HG02759 (cell line): ENCODE measurements around the gene SYT13.

Experiments used
- ATAC-seq: cut with Tn5 transposase; IDR thresholded peaks from one replicate; pipeline ENCODE4 v1.9.1; 2021; ENCODE audit warnings: mild to moderate bottlenecking, moderate library complexity; ENCODE audit not compliant: unreplicated experiment

The SYT13 gene

DNA sequence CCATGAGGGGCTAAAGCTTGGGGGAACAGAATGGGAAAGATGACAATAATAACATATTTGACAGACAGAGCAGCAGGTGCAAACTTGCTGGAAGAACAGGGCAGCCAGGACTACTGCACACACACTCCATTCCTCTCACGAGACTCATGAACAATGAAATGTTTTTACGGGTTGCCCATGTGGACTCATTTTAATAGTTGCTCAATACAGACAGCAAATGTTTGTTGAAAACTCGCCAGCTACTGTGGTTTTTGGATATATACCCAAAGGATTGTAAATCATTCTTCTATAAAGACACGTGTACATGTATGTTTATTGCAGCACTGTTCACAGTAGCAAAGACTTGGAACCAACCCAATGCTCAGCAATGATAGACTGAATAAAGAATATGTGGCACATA is 10.3 kb downstream of the SYT13 start:
- no peak for ATAC-seq

DNA sequence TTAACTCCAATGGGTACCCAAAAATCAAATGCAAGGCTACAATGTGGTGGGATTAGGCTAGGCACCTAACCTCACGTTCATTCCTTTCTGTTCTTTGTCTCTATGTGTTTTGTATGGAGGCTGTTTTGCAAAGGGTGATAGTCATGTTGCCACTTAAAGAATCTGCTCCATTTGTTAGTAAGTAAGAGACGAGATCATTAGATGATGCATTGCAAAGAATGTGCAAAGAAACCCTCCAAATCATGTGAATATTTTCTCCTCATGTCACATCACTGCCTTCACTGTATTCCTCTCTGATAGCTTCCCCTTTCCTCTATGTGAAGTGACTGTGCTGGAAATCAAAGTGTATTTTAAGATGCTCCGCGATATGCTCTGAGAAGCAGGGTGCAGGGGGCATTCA is 11.9 kb downstream of the SYT13 start:
- ATAC-seq: no peak

DNA sequence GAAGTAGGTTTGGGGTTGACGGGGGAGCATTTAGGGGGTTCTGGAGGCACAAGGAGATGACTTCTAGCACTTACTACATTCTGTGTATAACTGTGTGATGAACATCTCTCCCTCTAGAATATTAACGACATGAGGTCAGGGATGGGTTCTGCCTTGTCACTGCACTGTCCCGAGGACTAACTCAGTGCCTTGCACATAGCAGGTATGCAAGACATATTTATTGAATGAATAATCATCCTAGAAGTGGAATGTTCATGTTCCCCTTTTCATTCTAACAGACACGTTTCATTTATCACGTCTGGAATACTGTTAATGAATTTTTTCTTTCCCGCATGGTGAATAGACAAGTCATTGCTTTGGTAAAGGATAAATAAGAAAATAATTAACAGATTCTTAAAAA is 12.6 kb downstream of the SYT13 start:
- no peak for ATAC-seq

DNA sequence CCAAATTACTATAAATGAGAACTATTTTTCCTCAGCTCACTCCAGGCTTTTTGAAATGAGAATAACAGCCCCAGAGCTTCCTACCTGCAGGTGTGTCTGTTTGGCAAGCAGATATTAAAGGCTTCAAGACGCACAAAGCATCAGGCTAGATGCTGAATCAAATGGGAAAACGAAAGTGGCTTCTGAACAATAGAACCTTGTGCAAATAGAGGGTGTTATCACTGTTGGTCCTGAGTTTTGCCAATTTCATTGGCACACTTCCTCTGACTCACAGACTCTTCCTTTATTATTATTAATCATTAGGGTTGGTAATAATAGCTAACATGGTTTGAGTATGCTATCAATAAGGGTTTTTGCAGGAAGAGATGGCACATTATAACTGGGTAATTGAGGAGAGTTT is 13.4 kb downstream of the SYT13 start:
- ATAC-seq: no peak

DNA sequence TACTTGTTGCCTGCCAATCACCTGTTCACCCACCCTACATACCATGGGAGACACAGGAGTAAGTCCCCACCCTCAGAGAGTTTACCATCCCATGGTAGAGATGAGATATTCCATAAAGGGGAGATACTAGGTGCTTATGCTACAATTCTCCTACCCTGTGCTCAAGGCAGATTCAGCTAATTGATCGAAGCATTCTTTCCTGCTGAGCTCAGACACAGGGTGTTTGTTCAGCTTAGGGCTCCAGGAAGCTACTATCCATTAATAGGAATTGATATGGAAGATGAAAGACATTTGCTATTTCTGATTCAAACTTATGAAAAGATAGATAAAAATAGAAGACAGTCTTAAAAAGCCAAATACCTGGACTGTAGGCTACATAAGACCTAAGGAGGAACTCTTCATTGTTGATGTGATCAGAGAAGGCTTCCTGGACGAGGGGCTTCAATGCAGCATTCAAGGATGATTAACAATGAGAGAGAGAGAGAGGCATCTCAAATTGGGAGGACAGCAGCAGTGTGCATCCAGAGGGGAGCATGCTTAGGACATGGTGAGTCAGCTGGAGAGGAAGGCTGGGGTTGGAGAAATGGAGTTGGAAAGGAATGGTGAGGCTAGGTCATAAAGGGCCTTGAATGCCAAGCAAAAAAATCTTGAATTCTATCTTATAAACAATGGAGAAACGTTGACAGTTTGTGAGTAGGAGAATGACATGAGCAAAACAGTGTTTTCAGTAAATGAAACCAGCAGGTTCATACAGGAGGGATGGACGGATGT is 15.0 kb downstream of the SYT13 start:
- no peak for ATAC-seq

DNA sequence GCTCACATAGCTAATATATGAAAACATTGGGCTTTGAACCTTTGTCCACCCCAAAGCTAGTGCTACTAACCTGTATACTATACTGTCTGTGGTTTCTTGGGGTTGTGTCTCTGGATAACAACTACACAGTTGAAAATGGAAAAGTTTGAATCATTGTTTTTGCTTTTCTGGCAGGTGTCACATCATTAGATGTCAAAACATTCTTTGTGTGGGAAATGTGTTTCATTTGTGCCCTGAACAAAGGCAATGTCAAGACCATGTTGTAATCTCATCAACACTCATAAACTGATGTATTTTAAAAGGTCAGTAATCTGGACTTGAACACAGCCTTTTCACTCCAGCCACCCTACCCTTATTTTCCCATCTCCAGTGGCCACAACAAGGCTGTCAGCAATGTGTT is 16.5 kb downstream of the SYT13 start:
- ATAC-seq: no peak

DNA sequence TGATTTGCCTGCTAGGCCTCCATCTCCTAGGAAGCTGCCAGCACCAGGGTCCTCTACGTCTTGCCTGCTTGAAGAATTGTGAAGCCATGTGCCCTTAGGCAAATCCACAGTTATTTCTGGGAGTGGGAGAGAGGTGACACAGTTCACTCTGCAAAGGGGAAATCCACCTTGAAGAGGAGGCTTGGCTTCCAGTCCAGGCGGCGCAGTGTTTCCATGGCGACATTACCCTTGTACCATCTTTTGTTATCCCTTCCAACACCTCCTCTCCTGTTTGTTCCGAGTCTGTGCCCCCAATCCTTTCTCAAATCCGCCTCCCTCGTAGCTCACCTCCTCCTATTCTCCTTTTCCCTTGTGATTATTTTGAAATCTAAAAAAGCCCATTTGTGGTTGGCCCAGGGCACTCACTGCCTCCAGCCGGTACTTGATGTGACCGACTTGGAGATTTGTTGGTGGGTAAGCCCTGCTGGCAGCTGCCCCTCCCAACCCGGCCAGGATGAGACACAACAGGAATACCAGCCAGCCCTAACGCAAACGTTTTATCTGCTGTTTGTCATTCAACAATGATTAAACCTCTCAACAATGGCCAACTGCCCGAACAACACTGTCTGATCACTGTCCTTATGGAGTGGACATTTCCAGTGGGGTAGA is 18.4 kb downstream of the SYT13 start:
- no peak for ATAC-seq

DNA sequence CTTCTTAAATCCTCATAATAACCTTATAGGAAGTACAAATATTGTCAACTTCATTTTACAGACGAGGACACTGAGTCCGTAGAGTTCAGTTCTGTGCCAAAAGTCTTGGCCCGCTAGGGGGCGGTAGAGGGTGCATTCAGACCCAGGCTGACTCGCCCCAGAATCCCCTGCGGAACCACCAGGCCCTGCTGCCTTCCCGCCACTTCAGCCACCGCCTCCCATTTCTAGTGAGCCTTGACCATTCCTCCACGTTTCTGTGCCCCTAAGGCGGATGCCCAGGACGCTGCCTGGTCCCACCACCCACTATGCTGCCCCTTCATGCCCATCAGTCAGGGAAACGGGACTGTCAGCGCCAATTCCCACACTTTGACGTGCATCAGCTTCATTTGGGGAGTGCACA is 19.1 kb downstream of the SYT13 start:
- no peak for ATAC-seq

DNA sequence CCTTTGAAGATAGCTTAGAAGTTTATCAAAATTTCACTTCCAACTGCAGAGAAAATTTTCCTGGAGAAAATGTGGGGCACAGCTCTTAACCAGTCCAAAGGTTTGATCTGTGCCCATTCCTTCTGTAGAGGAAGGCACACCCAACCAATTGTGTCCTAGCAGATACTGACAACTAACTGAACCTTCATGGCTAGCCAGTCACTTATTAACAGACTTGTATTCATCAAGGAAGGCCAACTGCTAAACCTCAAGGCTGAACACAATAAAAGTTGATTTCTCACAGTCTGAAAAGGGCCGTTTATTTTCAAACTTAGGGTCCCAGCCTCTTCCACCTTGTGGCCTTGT is 19.5 kb downstream of the SYT13 start:
- no peak for ATAC-seq

DNA sequence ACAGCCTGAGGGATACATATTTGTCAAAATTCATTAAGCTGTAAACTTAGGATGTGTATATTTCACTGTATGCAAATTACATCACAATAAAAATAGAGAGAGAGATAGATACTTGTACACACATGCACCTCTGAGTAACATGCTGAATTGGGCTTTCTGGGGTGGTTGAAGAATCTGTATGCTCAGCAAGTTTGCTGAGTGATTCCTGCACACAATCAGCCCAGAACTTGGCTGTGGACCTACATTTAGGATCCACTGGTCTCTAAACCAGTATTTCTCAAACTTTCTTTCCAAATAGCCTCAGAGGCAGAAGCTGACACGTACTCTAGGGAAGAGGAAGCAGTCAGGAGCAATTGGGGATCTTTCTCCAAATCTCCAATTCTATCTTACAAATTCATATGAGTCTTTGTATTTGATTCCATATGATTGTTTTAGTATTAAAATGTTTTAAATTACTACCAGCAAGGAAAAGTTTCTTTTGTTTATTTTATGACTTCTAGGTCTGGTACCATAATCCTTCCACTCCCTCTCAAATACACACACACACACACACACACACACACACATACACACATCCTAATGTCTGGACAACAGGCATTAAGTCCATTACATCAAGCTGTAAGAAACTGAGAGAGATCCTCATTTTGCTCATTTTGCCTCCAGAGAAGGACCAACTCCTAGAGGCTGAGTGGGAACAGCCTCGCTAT is 20.0 kb downstream of the SYT13 start:
- no peak for ATAC-seq

DNA sequence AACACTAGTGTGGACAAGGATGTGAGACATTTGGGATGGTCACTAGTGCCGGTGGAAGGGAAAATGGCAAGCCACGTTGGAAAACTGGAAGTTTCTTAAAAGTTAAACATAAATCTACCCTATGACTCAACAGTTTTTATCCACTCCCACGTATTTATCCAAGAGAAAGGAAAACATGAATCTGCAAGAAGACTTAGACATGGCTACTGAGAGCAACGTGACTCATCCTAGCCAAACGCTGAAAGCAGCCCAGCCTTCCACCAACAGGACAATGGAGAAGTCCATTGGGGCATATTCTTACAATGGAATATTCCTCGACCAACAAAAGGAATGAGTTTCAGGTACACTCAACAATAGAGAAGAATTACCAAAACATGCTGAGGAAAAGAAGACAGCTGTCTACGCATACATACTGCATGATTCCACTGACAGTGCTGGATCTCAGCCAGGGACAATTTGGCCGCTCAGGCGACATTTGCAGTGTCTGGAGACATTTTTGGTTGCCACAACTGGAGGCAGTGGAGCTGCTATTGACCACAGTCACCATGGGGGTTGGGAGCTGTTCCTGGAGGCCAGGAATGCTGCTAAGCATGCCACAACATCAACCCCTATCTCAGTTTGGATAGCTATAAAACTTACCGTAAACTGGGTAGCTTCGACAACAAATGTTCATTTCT is 21.2 kb downstream of the SYT13 start:
- no peak for ATAC-seq

DNA sequence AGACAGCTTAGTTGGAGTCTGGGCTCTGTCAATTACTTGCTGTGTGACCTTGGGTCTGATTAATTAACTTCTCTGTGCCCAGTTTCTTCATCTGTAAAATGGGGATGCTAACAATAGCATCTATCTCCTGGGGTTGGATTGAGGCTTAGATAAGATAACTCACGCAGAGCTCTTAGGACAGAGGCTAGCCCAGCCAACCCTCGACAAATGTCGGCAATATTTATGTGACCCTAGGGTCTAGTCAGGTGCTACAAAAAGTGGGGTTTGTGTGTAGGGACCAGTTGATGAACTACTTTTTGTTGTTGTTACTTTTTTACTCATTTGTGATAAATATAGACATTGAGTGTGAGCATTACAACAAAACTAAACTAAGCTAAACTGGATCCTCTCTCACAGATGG is 22.4 kb downstream of the SYT13 start:
- no peak for ATAC-seq

DNA sequence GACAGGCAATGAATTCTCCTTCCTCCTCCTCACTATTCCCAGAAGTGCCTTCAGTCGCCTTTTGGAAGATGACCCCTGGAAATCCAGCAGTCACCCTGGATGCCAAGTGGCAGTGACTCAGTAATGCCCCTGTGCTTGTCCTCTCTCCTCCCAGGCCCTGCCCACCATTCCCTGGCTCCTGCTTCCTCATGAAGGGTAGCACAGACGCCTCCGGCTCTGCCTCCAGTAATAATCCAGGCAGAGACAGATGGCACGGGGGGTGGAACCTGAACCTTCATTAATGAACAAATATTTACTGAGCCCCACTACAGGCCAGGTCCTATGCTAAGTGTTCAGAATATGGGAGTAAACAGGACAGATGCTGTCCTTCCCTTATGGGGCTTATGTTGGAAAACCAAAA is 23.2 kb downstream of the SYT13 start:
- ATAC-seq: no peak

DNA sequence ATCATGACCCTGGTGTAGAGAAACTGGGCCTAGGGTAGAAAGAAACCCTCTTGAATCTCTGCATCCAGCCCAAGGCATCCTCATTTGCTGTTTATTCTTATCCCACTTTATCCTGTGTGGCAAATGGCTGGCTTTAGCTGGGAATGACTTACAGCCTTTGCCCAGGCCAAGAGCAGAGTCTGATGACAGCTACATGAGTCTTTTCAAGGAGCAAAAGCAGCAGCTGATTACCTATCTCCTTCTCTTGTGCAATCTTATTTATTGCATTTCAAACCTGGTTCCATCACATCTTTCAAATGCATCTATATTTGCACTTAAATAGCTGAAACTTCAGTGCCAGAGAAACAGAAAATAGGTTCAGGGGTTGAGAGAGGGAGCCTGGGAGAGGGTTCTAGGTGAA is 26.1 kb downstream of the SYT13 start:
- no peak for ATAC-seq

DNA sequence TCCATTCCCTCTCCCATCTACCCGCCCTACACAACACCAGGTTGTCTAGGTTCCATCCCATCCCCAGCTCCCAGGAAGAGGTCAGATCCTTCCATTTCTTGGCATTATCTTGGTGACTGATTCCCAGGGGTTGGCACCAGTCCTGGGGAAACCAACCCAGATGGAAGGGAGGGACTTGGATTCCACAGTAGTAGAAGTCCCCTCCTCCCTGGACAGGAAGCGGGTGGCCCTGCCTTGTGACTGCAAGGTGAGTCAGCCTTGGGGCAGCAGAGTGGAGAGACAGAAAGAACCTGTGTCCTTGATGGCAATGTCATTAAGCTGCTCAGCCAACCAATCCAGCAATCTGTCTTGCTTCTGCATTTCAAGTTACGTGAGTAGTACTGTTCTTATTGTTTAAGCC is 26.5 kb downstream of the SYT13 start:
- ATAC-seq: no peak

DNA sequence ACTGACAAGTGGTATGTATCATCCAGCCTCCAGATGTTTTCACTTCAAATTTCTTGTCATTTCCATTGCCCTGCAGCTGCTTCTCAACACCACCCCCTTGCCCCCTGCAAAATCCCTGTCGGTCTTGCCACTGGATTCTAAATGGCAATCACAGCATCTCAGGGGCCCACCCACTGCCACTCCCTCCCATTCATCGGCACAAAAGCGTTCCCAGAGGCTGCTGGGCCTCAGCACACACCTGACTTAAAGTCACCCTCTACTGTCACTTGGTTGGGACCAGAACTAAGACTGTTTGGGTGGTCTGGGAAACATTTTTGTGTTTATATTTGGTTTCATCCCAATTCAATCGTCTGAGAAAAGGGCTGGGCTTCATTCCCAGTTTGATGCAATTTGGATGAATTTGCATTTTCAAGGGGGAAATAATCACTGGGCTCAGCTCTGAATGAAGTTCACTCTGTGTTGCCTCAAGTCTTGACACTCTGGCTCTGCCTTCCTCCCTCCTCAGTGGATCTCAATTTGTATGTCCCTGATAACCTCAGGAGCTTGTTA is 27.1 kb downstream of the SYT13 start:
- no peak for ATAC-seq

DNA sequence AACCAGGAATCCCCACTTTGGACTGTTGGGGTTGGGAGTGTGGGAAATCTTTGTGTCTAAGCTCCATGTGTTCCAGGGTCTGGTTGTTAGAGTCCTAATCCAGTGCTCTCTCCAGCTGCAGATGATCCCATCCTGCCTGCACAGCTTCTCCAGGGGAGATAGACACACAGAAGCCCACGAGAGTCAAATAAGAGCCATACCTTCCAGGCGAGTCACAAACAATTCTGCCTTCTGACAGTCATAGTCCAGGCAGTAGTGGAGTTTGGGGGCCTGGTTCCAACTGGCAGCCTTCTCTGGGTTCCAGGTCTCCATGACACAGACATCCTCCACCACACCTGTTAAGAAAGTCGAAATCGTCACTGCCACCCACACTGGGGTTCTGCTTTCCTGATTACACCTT is 32.1 kb downstream of the SYT13 start:
- ATAC-seq: no peak

DNA sequence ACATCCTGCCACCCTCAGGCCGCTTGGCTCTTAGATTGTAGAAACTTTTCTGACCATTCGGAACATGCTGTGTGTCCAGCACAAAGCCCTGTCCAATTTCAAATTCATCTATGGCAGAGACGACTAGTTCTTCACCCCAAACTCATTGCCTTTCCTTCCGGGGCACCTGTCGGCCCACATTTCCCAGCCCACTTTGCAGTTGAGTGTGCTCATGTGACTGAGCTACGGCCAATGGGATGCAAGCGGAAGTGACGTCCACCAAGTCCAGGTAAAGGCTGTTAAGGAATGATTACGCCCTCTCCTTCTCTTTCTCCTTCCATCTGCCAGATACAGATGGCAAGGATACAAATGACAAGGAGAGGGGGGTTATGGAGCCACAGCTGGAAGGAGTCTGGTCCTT is 32.5 kb downstream of the SYT13 start:
- no peak for ATAC-seq

DNA sequence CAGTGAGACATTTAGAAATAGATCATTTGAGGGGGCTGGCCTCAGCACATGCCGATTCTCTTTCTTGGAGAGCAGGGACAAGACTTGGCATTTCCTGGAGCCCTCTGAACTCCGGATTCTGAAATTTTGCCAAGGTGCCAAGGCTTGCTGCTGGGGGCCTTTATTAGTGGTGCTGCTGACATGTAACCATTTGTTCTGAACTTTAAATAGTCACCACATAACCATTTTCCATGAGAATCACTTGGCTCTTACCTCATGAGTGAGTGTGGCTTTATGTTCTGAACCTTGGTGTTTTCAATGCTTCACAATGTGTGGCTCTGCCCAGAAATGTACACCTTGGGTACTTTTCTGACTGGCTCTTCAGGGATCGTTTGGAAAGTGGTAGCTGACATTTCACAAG is 33.3 kb downstream of the SYT13 start:
- ATAC-seq: no peak

DNA sequence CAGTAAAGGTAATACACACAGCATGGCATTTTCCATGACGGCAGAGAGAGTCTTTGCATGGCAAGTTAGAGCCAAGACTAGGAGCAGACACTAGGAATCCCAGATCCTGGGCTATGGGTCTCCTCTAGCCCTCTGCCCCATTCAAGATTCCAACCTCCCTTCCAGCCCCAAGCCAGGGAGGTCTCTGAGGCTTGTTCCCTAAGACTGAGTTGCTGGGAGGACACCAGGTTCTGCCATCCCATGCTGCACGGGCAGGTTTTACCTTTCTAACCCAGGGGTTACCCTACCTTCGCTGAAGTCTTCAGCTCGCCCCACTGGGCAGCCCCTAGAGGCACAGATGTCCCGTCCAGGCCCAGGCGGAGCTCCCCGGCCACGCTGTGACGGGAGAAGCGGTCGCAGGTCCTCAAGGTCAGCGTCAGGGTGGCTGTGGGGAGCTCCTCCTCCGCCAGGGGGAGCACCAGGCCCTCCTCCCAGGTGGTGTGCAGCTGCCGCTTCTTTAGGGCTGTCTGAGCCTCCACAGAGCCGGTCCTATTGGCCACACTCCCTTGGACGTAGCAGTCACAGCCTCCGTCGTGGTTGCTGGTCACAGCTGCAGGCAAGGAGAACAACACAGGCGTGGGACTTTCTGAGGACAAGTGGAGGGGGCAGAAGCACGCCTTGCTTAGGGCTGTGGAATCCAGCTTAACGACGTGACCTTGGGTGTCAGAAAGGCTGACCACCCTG is 33.8 kb downstream of the SYT13 start:
- ATAC-seq: no peak
